OCI-LY1 (cell line): ENCODE measurements around the gene BEND6.
"Not testable (repeated sequence)": the region's sequence is repeated elsewhere in the genome, so short reads cannot be mapped to it uniquely, and the experiment has no call there.

Experiments
- EZH2 ChIP-seq: fragments of 200-600 bp; sonication (generic), shearing (Covaris generic); IDR thresholded peaks from 2 replicates; pipeline ENCODE4 v1.8.0; 2017; ENCODE audit warnings: borderline replicate concordance, mixed run types, mild to moderate bottlenecking, antibody characterized with exemption, low read length, moderate library complexity, mixed read lengths
- TF ChIP-seq, protein P1 (sequence below): fragments of 200-600 bp; sonication (generic), shearing (Covaris generic); IDR thresholded peaks from 2 replicates; pipeline ENCODE4 v1.5.1; 2017; ENCODE audit warnings: mild to moderate bottlenecking, antibody characterized with exemption, low read length, moderate library complexity, mixed read lengths

- TF ChIP-seq, protein P1, sequence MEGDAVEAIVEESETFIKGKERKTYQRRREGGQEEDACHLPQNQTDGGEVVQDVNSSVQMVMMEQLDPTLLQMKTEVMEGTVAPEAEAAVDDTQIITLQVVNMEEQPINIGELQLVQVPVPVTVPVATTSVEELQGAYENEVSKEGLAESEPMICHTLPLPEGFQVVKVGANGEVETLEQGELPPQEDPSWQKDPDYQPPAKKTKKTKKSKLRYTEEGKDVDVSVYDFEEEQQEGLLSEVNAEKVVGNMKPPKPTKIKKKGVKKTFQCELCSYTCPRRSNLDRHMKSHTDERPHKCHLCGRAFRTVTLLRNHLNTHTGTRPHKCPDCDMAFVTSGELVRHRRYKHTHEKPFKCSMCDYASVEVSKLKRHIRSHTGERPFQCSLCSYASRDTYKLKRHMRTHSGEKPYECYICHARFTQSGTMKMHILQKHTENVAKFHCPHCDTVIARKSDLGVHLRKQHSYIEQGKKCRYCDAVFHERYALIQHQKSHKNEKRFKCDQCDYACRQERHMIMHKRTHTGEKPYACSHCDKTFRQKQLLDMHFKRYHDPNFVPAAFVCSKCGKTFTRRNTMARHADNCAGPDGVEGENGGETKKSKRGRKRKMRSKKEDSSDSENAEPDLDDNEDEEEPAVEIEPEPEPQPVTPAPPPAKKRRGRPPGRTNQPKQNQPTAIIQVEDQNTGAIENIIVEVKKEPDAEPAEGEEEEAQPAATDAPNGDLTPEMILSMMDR, result not testable (repeated sequence)
- TF ChIP-seq EZH2, result not testable (repeated sequence)
Measured at GRCh38 chr6:57046332-57047256, 91.7 kb downstream of the BEND6 start, which contains the start of gene KIAA1586.
